Nephron progenitor cell (in vitro differentiated cells): Measurements from ENCODE around the gene TBC1D30.

ENCODE experiments used
- DNase-seq: peaks from one replicate; pipeline ENCODE4 v3.0.0; 2021
- H3K27ac Mint-ChIP-seq: 2 replicates; pipeline ENCODE4 v1.8.0; 2021; ENCODE audit warnings: mild to moderate bottlenecking, moderate library complexity, mixed read lengths
- H3K27me3 Mint-ChIP-seq: 2 replicates; pipeline ENCODE4 v1.8.0; 2021; ENCODE audit warnings: mild to moderate bottlenecking, low read depth, mixed read lengths; ENCODE audit not compliant: poor library complexity
- H3K36me3 Mint-ChIP-seq: 2 replicates; pipeline ENCODE4 v1.8.0; 2021; ENCODE audit warnings: low read depth, mixed read lengths
- H3K4me1 Mint-ChIP-seq: 2 replicates; pipeline ENCODE4 v1.8.0; 2021; ENCODE audit warnings: mixed read lengths
- H3K4me3 Mint-ChIP-seq: 2 replicates; pipeline ENCODE4 v1.8.0; 2021; ENCODE audit warnings: mild to moderate bottlenecking, moderate library complexity, mixed read lengths
- H3K9me3 Mint-ChIP-seq: 2 replicates; pipeline ENCODE4 v1.8.0; 2021; ENCODE audit warnings: mild to moderate bottlenecking, moderate library complexity, mixed read lengths
- TF ChIP-seq, protein P1 (sequence below): fragments of 200-600 bp; sonication (generic); IDR thresholded peaks from 2 replicates; pipeline ENCODE4 v1.5.0; 2021; ENCODE audit warnings: antibody characterized with exemption

Gene TBC1D30

GRCh38 chr12:64911081-64911480, 86.6 kb downstream of the TBC1D30 start:
- Mint-ChIP-seq H3K9me3 (no peaks in the 10 kb centered on the region), H3K4me1 (no peaks in the 10 kb centered on the region), H3K36me3 (no peaks in the 10 kb centered on the region), H3K27me3 (peaks cover 5% of the 10 kb centered on the region), H3K4me3 (no peak overlapping the region), H3K27ac (no peak overlapping the region)
- DNase-seq, result no peak
- TF ChIP-seq, protein P1, sequence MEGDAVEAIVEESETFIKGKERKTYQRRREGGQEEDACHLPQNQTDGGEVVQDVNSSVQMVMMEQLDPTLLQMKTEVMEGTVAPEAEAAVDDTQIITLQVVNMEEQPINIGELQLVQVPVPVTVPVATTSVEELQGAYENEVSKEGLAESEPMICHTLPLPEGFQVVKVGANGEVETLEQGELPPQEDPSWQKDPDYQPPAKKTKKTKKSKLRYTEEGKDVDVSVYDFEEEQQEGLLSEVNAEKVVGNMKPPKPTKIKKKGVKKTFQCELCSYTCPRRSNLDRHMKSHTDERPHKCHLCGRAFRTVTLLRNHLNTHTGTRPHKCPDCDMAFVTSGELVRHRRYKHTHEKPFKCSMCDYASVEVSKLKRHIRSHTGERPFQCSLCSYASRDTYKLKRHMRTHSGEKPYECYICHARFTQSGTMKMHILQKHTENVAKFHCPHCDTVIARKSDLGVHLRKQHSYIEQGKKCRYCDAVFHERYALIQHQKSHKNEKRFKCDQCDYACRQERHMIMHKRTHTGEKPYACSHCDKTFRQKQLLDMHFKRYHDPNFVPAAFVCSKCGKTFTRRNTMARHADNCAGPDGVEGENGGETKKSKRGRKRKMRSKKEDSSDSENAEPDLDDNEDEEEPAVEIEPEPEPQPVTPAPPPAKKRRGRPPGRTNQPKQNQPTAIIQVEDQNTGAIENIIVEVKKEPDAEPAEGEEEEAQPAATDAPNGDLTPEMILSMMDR, result no peak

- DNase-seq, result no peak
- no peak overlapping the region for H3K4me3 Mint-ChIP-seq
- no peaks in the 10 kb centered on the region for H3K36me3 Mint-ChIP-seq
- no peaks in the 10 kb centered on the region for H3K4me1 Mint-ChIP-seq
- no peaks in the 10 kb centered on the region for H3K9me3 Mint-ChIP-seq
- TF ChIP-seq, protein P1, result no peak
- H3K27me3 Mint-ChIP-seq, result peaks cover 7% of the 10 kb centered on the region
- no peak overlapping the region for H3K27ac Mint-ChIP-seq
These were observed 87.5 kb downstream of the TBC1D30 start for GRCh38 chr12:64911912-64912311.

DNA sequence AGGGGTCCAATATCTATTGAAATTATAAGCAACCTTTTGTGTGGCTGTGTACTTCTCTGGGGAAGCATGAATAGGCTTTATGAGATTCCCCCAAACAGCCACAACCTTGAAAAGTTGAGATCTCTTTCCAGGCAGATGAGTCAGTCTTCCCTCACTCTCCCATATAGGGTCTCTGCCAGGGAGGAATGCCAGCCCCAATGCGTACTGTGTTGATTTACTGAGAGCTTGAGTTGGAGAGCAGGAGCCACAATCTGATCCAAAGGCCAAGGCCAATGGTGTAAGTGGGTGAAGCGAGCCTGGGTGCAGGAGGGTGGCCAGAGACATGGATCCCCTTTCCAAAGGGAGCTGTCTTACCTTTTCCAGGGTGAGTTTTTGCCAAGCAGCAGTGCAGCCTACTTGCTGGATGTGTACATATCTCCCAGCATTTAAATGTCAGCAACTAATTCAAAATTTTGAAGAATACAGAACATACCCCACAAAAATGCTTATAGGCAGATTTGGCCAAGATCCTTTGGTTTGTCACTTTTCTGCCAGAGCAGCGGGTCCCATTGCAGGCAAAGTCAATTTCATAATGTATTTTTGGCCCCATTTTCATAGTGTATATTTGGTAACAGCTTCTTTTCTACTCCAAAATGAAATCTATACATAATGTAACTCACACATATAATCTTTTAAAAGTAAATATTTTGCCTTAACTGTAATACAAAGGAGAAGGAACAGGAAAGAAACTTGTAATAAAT, 88.2 kb downstream of the TBC1D30 start:
- DNase-seq, result no peak
- H3K9me3 Mint-ChIP-seq, result no peaks in the 10 kb centered on the region
- H3K36me3 Mint-ChIP-seq, result no peaks in the 10 kb centered on the region
- peaks cover 7% of the 10 kb centered on the region for H3K27me3 Mint-ChIP-seq
- no peaks in the 10 kb centered on the region for H3K4me1 Mint-ChIP-seq
- H3K27ac Mint-ChIP-seq, result no peak overlapping the region
- H3K4me3 Mint-ChIP-seq, result no peak overlapping the region
- TF ChIP-seq, protein P1, result no peak

GRCh38 chr12:64915242-64915641, 90.8 kb downstream of the TBC1D30 start:
- Mint-ChIP-seq H3K4me1 (no peaks in the 10 kb centered on the region), H3K4me3 (no peak overlapping the region), H3K27ac (no peak overlapping the region), H3K36me3 (no peaks in the 10 kb centered on the region), H3K27me3 (peaks cover 6% of the 10 kb centered on the region), H3K9me3 (no peaks in the 10 kb centered on the region)
- DNase-seq, result no peak
- TF ChIP-seq, protein P1, result no peak

DNA sequence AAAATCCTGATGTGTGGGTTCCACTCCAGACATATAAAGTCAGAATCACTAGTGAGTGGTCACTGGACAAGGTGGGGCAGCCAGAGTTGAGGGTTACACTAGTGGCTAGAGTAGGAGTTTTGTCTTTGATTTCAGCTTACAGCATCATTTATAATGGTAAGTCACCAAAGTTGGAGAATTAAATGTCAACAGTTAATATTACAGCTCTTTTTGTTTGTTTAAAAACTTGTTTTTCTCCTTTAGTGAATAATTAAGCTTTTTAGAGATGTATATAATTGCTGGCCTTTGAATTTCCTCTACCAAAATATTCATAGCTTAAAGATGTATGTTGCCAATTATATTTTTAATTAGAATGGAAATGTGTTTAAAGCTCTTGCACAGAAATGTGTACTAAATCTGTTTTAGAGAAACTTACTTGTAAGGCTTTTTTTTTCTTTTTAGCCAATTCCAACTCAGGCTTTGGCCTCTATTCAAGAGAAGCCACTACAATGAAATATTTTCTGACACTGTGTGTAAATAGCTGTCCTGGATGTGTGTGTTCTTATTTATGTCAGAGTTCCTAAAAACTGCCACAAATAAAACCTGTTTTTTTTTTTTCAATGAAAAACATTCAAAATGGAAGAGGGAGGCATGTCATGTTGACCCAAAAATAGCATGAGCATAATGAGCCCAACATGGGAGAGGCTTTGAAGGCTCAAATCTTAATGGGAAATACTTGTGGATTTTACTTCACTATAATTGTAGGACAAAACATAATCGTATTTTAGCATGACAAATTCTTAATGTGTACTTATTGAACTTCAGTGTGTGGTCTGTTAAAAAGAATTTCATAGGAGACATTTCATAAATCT, 92.2 kb downstream of the TBC1D30 start:
- no peaks in the 10 kb centered on the region for H3K36me3 Mint-ChIP-seq
- no peaks in the 10 kb centered on the region for H3K4me1 Mint-ChIP-seq
- no peak for DNase-seq
- no peak overlapping the region for H3K4me3 Mint-ChIP-seq
- H3K27me3 Mint-ChIP-seq, result peaks cover 6% of the 10 kb centered on the region
- no peaks in the 10 kb centered on the region for H3K9me3 Mint-ChIP-seq
- TF ChIP-seq, protein P1, result no peak
- H3K27ac Mint-ChIP-seq, result no peak overlapping the region
